Upper lobe of left lung (tissue), 4 donors: Measurements from ENCODE around the gene PALM3.

Experiments used
- POLR2AphosphoS5 ChIP-seq, 2 donors: sonication (generic); formaldehyde crosslinking; IDR thresholded peaks; one replicate each; pipeline ENCODE4 v1.5.1; 2017; ENCODE audit warnings: antibody characterized with exemption in 2 of 2
- TF ChIP-seq, protein P1 (sequence below), 6 experiments: fragments of 450-650 bp in 4 of 6; fragments of 200-600 bp in 2 of 6; sonication (generic) in 2 of 6; IDR thresholded peaks; one replicate each; pipeline ENCODE4 v1.5.1; 2016 to 2019; ENCODE audit warnings: antibody characterized with exemption in 6 of 6

DNA sequence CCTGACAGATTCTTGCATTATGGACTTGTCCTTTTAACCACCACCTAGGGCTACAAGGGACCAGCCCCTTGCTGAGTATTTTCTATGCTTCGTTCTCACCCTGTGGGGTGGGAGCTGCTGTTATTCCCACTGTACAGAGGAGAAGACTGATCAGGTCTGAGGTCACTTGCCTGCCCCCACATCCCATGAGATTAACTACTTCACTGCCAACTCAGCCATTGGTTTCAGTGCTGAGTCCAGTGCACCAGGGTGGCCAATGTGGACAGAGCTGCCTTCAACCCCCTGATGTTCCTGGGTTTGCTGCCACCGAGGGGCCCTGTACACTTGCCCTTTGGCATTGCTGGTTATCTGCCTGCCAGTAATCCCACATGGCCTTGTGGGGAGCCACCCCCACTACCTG is 48.8 kb upstream of the PALM3 start:
- TF ChIP-seq, protein P1, sequence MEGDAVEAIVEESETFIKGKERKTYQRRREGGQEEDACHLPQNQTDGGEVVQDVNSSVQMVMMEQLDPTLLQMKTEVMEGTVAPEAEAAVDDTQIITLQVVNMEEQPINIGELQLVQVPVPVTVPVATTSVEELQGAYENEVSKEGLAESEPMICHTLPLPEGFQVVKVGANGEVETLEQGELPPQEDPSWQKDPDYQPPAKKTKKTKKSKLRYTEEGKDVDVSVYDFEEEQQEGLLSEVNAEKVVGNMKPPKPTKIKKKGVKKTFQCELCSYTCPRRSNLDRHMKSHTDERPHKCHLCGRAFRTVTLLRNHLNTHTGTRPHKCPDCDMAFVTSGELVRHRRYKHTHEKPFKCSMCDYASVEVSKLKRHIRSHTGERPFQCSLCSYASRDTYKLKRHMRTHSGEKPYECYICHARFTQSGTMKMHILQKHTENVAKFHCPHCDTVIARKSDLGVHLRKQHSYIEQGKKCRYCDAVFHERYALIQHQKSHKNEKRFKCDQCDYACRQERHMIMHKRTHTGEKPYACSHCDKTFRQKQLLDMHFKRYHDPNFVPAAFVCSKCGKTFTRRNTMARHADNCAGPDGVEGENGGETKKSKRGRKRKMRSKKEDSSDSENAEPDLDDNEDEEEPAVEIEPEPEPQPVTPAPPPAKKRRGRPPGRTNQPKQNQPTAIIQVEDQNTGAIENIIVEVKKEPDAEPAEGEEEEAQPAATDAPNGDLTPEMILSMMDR (IDR thresholded peaks at IDR 0.05), result no peak
- no peak for TF ChIP-seq POLR2AphosphoS5 (IDR thresholded peaks at IDR 0.05)
